Posterior cingulate gyrus (tissue), 11 donors: ENCODE data around the gene TNFAIP8L1.

Experiments
- DNase-seq, 10 donors: peaks; one replicate each; pipeline versions ENCODE4 v3.0.0 to v3.0.0-alpha.2; 2020 to 2021; ENCODE audit warnings: mixed read lengths in 3 of 10
- intact Hi-C: fragments of 100-400 bp; cut with DNase I; formaldehyde crosslinking; loops from one replicate; pipeline ENCODE4 v1.15.1; 2023

The TNFAIP8L1 gene

GRCh38 chr19:4695224-4695731, 56.0 kb downstream of the TNFAIP8L1 start:
- intact Hi-C loops: no loop called here
- DNase-seq: peak in 2 of 10 donors; percentile 23 to 60

DNA sequence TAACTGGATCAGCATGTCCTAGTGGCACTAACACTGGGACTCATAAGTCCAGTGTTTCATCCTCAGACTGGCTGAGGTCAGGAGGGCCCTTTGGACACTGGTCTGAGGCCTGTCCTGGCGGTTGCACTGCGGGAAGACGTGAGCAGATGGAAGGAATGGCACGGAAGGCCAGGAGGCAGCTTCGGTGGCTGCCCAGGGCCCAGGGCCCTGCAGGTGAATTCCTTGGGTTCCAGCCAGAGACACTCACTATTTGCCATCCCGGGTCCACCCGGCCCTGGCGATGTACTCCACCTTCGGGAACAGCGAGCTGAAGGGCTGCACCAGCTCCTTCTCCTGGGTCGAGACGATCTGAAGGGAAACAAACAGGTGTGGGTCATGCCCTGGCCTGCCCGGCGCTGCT, 58.0 kb downstream of the TNFAIP8L1 start:
- intact Hi-C loops: no loop called here
- DNase-seq: no peak

DNA sequence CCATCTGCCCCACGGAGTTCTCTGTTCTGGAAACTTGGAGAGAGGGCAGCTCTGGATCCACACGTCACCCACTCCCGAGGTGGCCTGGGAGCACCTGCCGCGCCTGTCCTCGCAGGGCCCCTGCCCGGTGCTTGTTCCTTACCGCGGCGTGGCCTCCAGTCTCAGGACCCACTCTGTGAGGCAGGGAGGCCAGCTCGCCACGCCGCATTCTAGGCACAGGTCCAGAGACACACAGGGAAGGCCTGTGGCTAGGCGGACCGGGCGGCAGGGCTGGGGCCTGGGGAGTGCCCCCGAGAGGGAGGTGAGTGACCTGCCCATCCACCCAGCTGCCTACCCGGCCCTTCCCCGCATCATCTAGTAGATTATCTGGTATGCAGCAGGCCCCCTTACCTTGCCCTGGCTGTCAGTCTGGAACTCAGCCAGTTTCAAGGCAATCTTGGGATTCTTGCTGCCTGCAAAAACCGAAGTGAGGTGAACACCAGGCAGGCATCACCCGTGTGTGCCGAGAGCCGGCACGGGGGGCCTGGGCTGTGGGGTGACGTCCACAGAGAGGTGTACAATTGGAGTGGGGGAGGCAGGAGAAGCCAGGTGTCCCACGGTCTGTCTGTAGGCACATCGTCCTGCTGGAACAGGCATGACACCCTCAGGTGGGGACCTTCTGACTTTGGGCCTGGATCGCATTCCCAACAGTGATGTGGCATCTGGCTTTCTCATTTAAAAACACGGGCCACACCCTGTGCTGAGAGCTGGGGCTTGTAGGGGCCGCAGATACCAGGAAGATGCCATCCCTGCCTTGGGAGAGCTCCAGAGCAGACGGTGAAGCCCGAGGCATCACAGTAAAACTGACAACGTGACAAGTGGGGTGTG, 60.7 kb downstream of the TNFAIP8L1 start:
- DNase-seq: peak in 1 of 10 donors; percentile 75
- intact Hi-C loops: no loop called here

- DNase-seq: no peak
- intact Hi-C loops: no loop called here
Observed at GRCh38 chr19:4700693-4700970, 61.3 kb downstream of the TNFAIP8L1 start.

- intact Hi-C loops: no loop called here
- peak in 1 of 10 donors; percentile 45 for DNase-seq
Observed at GRCh38 chr19:4701557-4701956, 62.2 kb downstream of the TNFAIP8L1 start.

GRCh38 chr19:4702764-4703163, 63.4 kb downstream of the TNFAIP8L1 start:
- intact Hi-C loops: no loop called here
- no peak for DNase-seq

DNA sequence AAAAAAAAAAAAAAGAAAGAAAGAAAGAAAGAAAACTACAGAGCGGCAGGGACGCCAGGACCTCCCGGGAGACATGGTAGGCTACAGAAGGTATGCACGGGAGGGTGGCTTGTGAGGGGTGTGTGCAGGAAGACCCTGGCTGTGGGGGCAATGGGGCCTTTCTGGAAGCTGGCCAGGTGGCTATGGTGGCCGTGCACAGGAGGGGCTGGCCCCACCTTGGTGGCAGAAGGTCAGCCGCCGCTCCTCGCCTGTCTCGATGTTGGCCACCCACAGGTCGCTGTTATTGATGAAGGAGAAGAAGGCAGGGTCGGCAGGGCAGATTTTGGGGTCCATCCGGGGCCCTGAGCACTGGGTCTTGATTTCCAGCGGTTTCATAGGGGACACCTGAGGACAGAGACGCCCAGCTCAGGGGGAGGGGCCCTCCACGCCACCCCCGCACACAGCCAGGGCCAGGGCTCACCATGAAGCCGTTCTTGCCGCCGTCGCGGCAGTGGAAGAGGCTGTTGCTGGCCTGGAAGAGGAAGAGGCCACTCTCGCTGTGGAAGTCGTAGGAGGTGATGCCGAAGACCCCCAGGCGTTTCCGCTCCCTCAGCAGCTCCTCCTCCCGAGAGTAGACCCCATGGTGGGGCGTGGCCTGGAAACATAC, 64.5 kb downstream of the TNFAIP8L1 start:
- DNase-seq: no peak
- intact Hi-C loops: no loop called here

DNA sequence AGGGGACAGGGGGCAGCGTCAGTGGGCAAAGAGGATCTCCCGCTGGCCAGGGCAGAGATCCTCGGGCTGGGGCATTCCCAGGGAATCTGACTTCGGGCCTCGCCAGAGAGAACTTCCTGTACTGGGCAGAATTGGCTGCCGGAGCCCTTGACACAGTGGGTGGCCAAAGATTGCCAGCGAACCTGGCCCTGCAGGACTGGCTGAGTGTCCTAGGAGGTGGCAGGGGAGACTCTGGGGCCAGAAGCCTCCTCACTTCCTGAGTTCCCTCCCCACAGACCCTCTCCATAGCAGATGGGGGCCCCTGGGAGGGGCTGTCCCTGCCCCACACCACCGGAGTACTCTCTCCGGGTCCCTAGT, 65.0 kb downstream of the TNFAIP8L1 start:
- intact Hi-C loops: no loop called here
- no peak for DNase-seq
